Tibial nerve (tissue), 4 donors: ENCODE measurements around the gene RDH12. TPM values are rescaled to one million over a fixed set of nuclear protein-coding genes. Genes with fewer than 3 reads are reported as not detected.

Experiments
- DNase-seq, 2 donors: peaks; one replicate each; pipeline ENCODE4 v3.0.0-alpha.2; 2019; ENCODE audit warnings: low spot score in 2 of 2
- H3K27ac ChIP-seq, 4 donors: fragments of 200-600 bp; sonication (generic) in 3 of 4; one replicate each; pipeline ENCODE4 v1.5.1; 2017 to 2019; ENCODE audit warnings: mild to moderate bottlenecking in 1 of 4
- H3K27me3 ChIP-seq, 2 donors: fragments of 200-600 bp; sonication (generic) in 1 of 2; one replicate each; pipeline versions ENCODE4 v1.5.1 to v1.6.0; 2017 to 2019
- H3K36me3 ChIP-seq, 3 donors: fragments of 200-600 bp; sonication (generic); one replicate each; pipeline ENCODE4 v1.5.1; 2018 to 2019
- H3K4me1 ChIP-seq, 4 donors: fragments of 200-600 bp; sonication (generic) in 3 of 4; one replicate each; pipeline ENCODE4 v1.5.1; 2017 to 2019
- H3K4me3 ChIP-seq, 4 donors: fragments of 200-600 bp; sonication (generic) in 3 of 4; one replicate each; pipeline ENCODE4 v1.5.1; 2017 to 2019; ENCODE audit warnings: mild to moderate bottlenecking in 1 of 4, moderate library complexity in 1 of 4
- H3K9me3 ChIP-seq, 4 donors: fragments of 200-600 bp; sonication (generic) in 3 of 4; one replicate each; pipeline ENCODE4 v1.5.1; 2017 to 2019
- EP300 ChIP-seq, 2 donors: sonication (generic); formaldehyde crosslinking; IDR thresholded peaks; one replicate each; pipeline ENCODE4 v1.6.1; 2017; ENCODE audit warnings: antibody characterized with exemption in 2 of 2, mild to moderate bottlenecking in 1 of 2
- POLR2A ChIP-seq, 2 donors: fragments of 450-650 bp; IDR thresholded peaks; one replicate each; pipeline ENCODE4 v1.6.1; 2017; ENCODE audit warnings: antibody characterized with exemption in 2 of 2, mild to moderate bottlenecking in 2 of 2, moderate library complexity in 2 of 2
- whole genome bisulfite sequencing, 2 donors: methylation state at CpG; one replicate each; pipeline ENCODE4 v1.1.5; 2018; 5-methylcytosine and 5-hydroxymethylcytosine counted together
- total RNA-seq, 4 donors: library from RNA; depleted of rRNA; stranded (reverse); fragments of >200 nt; gene quantifications; one replicate each; pipeline ENCODE4 v1.1.0, GENCODE V29; 2016
- TF ChIP-seq, protein P1 (sequence below), 5 experiments: fragments of 200-600 bp in 3 of 5; fragments of 450-650 bp in 2 of 5; sonication (generic) in 3 of 5; IDR thresholded peaks; one replicate each; pipeline ENCODE4 v1.5.1; 2016 to 2019; ENCODE audit warnings: antibody characterized with exemption in 5 of 5, mild to moderate bottlenecking in 3 of 5, moderate library complexity in 2 of 5

The RDH12 gene
- total RNA-seq, 4 donors from 2014 or later = not detected

DNA sequence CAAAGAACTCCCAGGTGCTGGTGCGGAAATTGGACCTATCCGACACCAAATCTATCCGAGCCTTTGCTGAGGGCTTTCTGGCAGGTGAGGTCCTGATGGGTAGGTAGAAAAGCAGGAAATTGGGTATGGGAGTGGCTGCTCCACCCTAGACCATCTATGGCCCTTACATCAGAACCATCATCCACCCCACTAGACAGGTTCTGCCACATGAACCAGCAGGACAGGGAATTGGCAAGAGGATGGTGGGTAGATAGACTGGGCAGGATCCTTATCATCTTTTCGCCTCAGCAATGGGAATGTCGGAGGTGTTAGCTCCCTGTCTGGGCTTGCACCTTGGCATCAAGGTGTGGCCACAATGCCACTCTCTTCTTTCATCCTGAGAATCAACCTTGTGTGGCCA lies 23.5 kb downstream of the RDH12 start:
- Histone ChIP-seq H3K4me1 (peaks cover 0 to 9% (median 0%) of the 10 kb centered on the region in 4 donors), H3K27ac (no peak overlapping the region), H3K9me3 (no peaks in the 10 kb centered on the region), H3K36me3 (no peaks in the 10 kb centered on the region), H3K4me3 (no peak overlapping the region), H3K27me3 (no peaks in the 10 kb centered on the region)
- TF ChIP-seq POLR2A (IDR thresholded peaks at IDR 0.05) (no peak), EP300 (IDR thresholded peaks at IDR 0.05) (no peak)
- TF ChIP-seq, protein P1, sequence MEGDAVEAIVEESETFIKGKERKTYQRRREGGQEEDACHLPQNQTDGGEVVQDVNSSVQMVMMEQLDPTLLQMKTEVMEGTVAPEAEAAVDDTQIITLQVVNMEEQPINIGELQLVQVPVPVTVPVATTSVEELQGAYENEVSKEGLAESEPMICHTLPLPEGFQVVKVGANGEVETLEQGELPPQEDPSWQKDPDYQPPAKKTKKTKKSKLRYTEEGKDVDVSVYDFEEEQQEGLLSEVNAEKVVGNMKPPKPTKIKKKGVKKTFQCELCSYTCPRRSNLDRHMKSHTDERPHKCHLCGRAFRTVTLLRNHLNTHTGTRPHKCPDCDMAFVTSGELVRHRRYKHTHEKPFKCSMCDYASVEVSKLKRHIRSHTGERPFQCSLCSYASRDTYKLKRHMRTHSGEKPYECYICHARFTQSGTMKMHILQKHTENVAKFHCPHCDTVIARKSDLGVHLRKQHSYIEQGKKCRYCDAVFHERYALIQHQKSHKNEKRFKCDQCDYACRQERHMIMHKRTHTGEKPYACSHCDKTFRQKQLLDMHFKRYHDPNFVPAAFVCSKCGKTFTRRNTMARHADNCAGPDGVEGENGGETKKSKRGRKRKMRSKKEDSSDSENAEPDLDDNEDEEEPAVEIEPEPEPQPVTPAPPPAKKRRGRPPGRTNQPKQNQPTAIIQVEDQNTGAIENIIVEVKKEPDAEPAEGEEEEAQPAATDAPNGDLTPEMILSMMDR (IDR thresholded peaks at IDR 0.05) = no peak
- DNase-seq = no peak
- WGBS, 2 donors = 90 to 92% methylated on average over 5 of the region's 5 CpGs

- H3K27me3 ChIP-seq = no peaks in the 10 kb centered on the region
- no peak for TF ChIP-seq EP300 (IDR thresholded peaks at IDR 0.05)
- TF ChIP-seq POLR2A (IDR thresholded peaks at IDR 0.05) = no peak
- TF ChIP-seq, protein P1 (IDR thresholded peaks at IDR 0.05) = no peak
- no peak overlapping the region for H3K4me3 ChIP-seq
- no peaks in the 10 kb centered on the region for H3K9me3 ChIP-seq
- H3K36me3 ChIP-seq = no peaks in the 10 kb centered on the region
- 94 to 95% methylated on average over 7 of the region's 7 CpGs for WGBS, 2 donors
- H3K27ac ChIP-seq = no peak overlapping the region
- peaks cover 0 to 3% (median 0%) of the 10 kb centered on the region in 4 donors for H3K4me1 ChIP-seq
- DNase-seq = no peak
These were observed 25.7 kb downstream of the RDH12 start for GRCh38 chr14:67727361-67727760.

DNA sequence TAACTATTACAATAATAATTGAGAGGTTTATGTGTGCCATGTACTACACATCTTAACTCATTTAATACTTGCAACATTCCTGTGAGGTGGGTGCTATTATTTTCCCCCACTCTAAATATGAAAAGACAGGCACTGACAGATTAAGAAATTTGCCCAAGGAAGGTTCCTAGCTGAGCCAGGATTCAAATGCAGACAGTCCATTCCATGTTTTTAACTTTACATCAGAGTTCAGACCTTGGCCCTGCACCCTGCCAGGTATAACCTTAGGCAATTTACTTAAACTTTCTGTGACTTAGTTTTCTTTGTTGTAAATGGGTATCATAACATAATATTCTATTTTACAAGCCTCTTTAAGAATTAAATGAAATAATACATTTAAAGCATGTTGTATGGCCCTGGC lies 26.6 kb downstream of the RDH12 start:
- TF ChIP-seq, protein P1 (IDR thresholded peaks at IDR 0.05) = no peak
- TF ChIP-seq POLR2A (IDR thresholded peaks at IDR 0.05) (no peak), EP300 (IDR thresholded peaks at IDR 0.05) (no peak)

GRCh38 chr14:67729072-67729885 lies 27.6 kb downstream of the RDH12 start:
- DNase-seq = no peak
- TF ChIP-seq EP300 (IDR thresholded peaks at IDR 0.05) (no peak), POLR2A (IDR thresholded peaks at IDR 0.05) (no peak)
- TF ChIP-seq, protein P1 (IDR thresholded peaks at IDR 0.05) = no peak
- Histone ChIP-seq H3K9me3 (no peaks in the 10 kb centered on the region), H3K4me3 (no peak overlapping the region), H3K36me3 (no peaks in the 10 kb centered on the region), H3K4me1 (no peaks in the 10 kb centered on the region), H3K27me3 (no peaks in the 10 kb centered on the region), H3K27ac (no peak overlapping the region)
- 50 to 51% methylated on average over 20 to 21 of the region's 21 CpGs for WGBS, 2 donors

More for the DNA sequence above, 26.6 kb downstream of the RDH12 start:
- H3K36me3 ChIP-seq = no peaks in the 10 kb centered on the region
- no peaks in the 10 kb centered on the region for H3K9me3 ChIP-seq
- no peak overlapping the region for H3K4me3 ChIP-seq
- H3K27me3 ChIP-seq = no peaks in the 10 kb centered on the region
- DNase-seq = no peak
- no peaks in the 10 kb centered on the region for H3K4me1 ChIP-seq
- no peak overlapping the region for H3K27ac ChIP-seq

- no peak for DNase-seq
- no peak for TF ChIP-seq POLR2A (IDR thresholded peaks at IDR 0.05)
- TF ChIP-seq, protein P1 (IDR thresholded peaks at IDR 0.05) = no peak
- TF ChIP-seq EP300 (IDR thresholded peaks at IDR 0.05) = no peak
- 69 to 77% methylated on average over 4 of the region's 4 CpGs for WGBS, 2 donors
- no peaks in the 10 kb centered on the region for H3K36me3 ChIP-seq
- H3K27me3 ChIP-seq = no peaks in the 10 kb centered on the region
- no peaks in the 10 kb centered on the region for H3K9me3 ChIP-seq
- H3K4me3 ChIP-seq = no peak overlapping the region
- no peak overlapping the region for H3K27ac ChIP-seq
- H3K4me1 ChIP-seq = no peaks in the 10 kb centered on the region
These were observed 31.9 kb downstream of the RDH12 start for GRCh38 chr14:67733616-67734015.
